Measurements from ENCODE around the gene PDE3A.

The PDE3A gene

GRCh38 chr12:20653871-20654270 is 285.5 kb downstream of the PDE3A start:
- Histone ChIP-seq H3K36me3 (ENCODE audit: control insufficient read depth in 1 of 2, insufficient read depth in 2 of 2, low read length in 2 of 2) (no peaks in the 10 kb centered on the region), H3K27me3 (ENCODE audit: low read depth, low read length) (no peaks in the 10 kb centered on the region), H3K9me3 (ENCODE audit: control insufficient read depth in 1 of 2, low read length in 2 of 2) (no peaks in the 10 kb centered on the region)

GRCh38 chr12:20656600-20656999 is 288.3 kb downstream of the PDE3A start:
- Histone ChIP-seq H3K4me3 (ENCODE audit: low read depth in 1 of 2, low read length in 2 of 2) (no peak overlapping the region), H3K27ac (ENCODE audit: low read length) (no peak overlapping the region), H3K9me3 (ENCODE audit: control insufficient read depth in 1 of 2, low read length in 2 of 2) (peaks cover 0 to 5% of the 10 kb centered on the region in 2 donors), H3K4me1 (ENCODE audit: control insufficient read depth in 1 of 2, insufficient read depth in 2 of 2, low read length in 2 of 2) (no peaks in the 10 kb centered on the region), H3K27me3 (ENCODE audit: low read depth, low read length) (no peaks in the 10 kb centered on the region), H3K36me3 (ENCODE audit: control insufficient read depth in 1 of 2, insufficient read depth in 2 of 2, low read length in 2 of 2) (peaks cover 0 to 19% of the 10 kb centered on the region in 2 donors)

More at GRCh38 chr12:20653871-20654270, 285.5 kb downstream of the PDE3A start:
- no peak overlapping the region for H3K4me3 ChIP-seq (ENCODE audit: low read depth in 1 of 2, low read length in 2 of 2)
- H3K4me1 ChIP-seq (ENCODE audit: control insufficient read depth in 1 of 2, insufficient read depth in 2 of 2, low read length in 2 of 2) = no peaks in the 10 kb centered on the region
- H3K27ac ChIP-seq (ENCODE audit: low read length) = no peak overlapping the region

- Histone ChIP-seq H3K4me3 (ENCODE audit: low read depth in 1 of 2, low read length in 2 of 2) (no peak overlapping the region), H3K36me3 (ENCODE audit: control insufficient read depth in 1 of 2, insufficient read depth in 2 of 2, low read length in 2 of 2) (peaks cover 0 to 28% of the 10 kb centered on the region in 2 donors), H3K27ac (ENCODE audit: low read length) (no peak overlapping the region), H3K9me3 (ENCODE audit: control insufficient read depth in 1 of 2, low read length in 2 of 2) (peaks cover 0 to 10% of the 10 kb centered on the region in 2 donors), H3K4me1 (ENCODE audit: control insufficient read depth in 1 of 2, insufficient read depth in 2 of 2, low read length in 2 of 2) (no peaks in the 10 kb centered on the region), H3K27me3 (ENCODE audit: low read depth, low read length) (no peaks in the 10 kb centered on the region)
Measured at GRCh38 chr12:20657496-20657895, 289.2 kb downstream of the PDE3A start.

- no peaks in the 10 kb centered on the region for H3K4me1 ChIP-seq (ENCODE audit: control insufficient read depth in 1 of 2, insufficient read depth in 2 of 2, low read length in 2 of 2)
- no peak overlapping the region for H3K4me3 ChIP-seq (ENCODE audit: low read depth in 1 of 2, low read length in 2 of 2)
- H3K27me3 ChIP-seq (ENCODE audit: low read depth, low read length) = no peaks in the 10 kb centered on the region
- H3K27ac ChIP-seq (ENCODE audit: low read length) = no peak overlapping the region
- peaks cover 5 to 7% of the 10 kb centered on the region in 2 donors for H3K36me3 ChIP-seq (ENCODE audit: control insufficient read depth in 1 of 2, insufficient read depth in 2 of 2, low read length in 2 of 2)
- no peaks in the 10 kb centered on the region for H3K9me3 ChIP-seq (ENCODE audit: control insufficient read depth in 1 of 2, low read length in 2 of 2)
Measured at GRCh38 chr12:20681334-20681733, 313.0 kb downstream of the PDE3A start.

- Histone ChIP-seq H3K4me3 (ENCODE audit: low read depth in 1 of 2, low read length in 2 of 2) (no peak within 1 kb of the TSS), H3K4me1 (ENCODE audit: control insufficient read depth in 1 of 2, insufficient read depth in 2 of 2, low read length in 2 of 2) (no peaks in the 10 kb centered on the region), H3K36me3 (ENCODE audit: control insufficient read depth in 1 of 2, insufficient read depth in 2 of 2, low read length in 2 of 2) (no peaks in the 10 kb centered on the region), H3K27me3 (ENCODE audit: low read depth, low read length) (no peaks in the 10 kb centered on the region), H3K27ac (ENCODE audit: low read length) (no peak within 1 kb of the TSS), H3K9me3 (ENCODE audit: control insufficient read depth in 1 of 2, low read length in 2 of 2) (no peaks in the 10 kb centered on the region)
Measured at GRCh38 chr12:20695232-20695631, 326.9 kb downstream of the PDE3A start, which contains the start of gene SLCO1C1. SLCO1C1 (plus strand) TSS chr12:20695332; CDS start chr12:20699577, 4,245 bp downstream.

GRCh38 chr12:20696181-20696905 is 328.0 kb downstream of the PDE3A start:
- Histone ChIP-seq H3K27ac (ENCODE audit: low read length) (no peak overlapping the region), H3K4me3 (ENCODE audit: low read depth in 1 of 2, low read length in 2 of 2) (no peak overlapping the region)

GRCh38 chr12:20701106-20701505 is 332.8 kb downstream of the PDE3A start:
- Histone ChIP-seq H3K36me3 (ENCODE audit: control insufficient read depth in 1 of 2, insufficient read depth in 2 of 2, low read length in 2 of 2) (no peaks in the 10 kb centered on the region), H3K4me3 (ENCODE audit: low read depth in 1 of 2, low read length in 2 of 2) (no peak overlapping the region), H3K27me3 (ENCODE audit: low read depth, low read length) (no peaks in the 10 kb centered on the region), H3K4me1 (ENCODE audit: control insufficient read depth in 1 of 2, insufficient read depth in 2 of 2, low read length in 2 of 2) (no peaks in the 10 kb centered on the region), H3K9me3 (ENCODE audit: control insufficient read depth in 1 of 2, low read length in 2 of 2) (no peaks in the 10 kb centered on the region), H3K27ac (ENCODE audit: low read length) (no peak overlapping the region)

More at GRCh38 chr12:20696181-20696905, 328.0 kb downstream of the PDE3A start:
- no peaks in the 10 kb centered on the region for H3K4me1 ChIP-seq (ENCODE audit: control insufficient read depth in 1 of 2, insufficient read depth in 2 of 2, low read length in 2 of 2)
- H3K9me3 ChIP-seq (ENCODE audit: control insufficient read depth in 1 of 2, low read length in 2 of 2) = no peaks in the 10 kb centered on the region
- no peaks in the 10 kb centered on the region for H3K36me3 ChIP-seq (ENCODE audit: control insufficient read depth in 1 of 2, insufficient read depth in 2 of 2, low read length in 2 of 2)
- no peaks in the 10 kb centered on the region for H3K27me3 ChIP-seq (ENCODE audit: low read depth, low read length)

- no peaks in the 10 kb centered on the region for H3K9me3 ChIP-seq (ENCODE audit: control insufficient read depth in 1 of 2, low read length in 2 of 2)
- H3K27me3 ChIP-seq (ENCODE audit: low read depth, low read length) = no peaks in the 10 kb centered on the region
- no peaks in the 10 kb centered on the region for H3K4me1 ChIP-seq (ENCODE audit: control insufficient read depth in 1 of 2, insufficient read depth in 2 of 2, low read length in 2 of 2)
- no peak overlapping the region for H3K4me3 ChIP-seq (ENCODE audit: low read depth in 1 of 2, low read length in 2 of 2)
- H3K36me3 ChIP-seq (ENCODE audit: control insufficient read depth in 1 of 2, insufficient read depth in 2 of 2, low read length in 2 of 2) = no peaks in the 10 kb centered on the region
- H3K27ac ChIP-seq (ENCODE audit: low read length) = no peak overlapping the region
Measured at GRCh38 chr12:20704860-20705259, 336.5 kb downstream of the PDE3A start.

GRCh38 chr12:20711846-20712245 is 343.5 kb downstream of the PDE3A start:
- no peak overlapping the region for H3K4me3 ChIP-seq (ENCODE audit: low read depth in 1 of 2, low read length in 2 of 2)
- H3K27ac ChIP-seq (ENCODE audit: low read length) = no peak overlapping the region
- H3K9me3 ChIP-seq (ENCODE audit: control insufficient read depth in 1 of 2, low read length in 2 of 2) = no peaks in the 10 kb centered on the region
- H3K27me3 ChIP-seq (ENCODE audit: low read depth, low read length) = no peaks in the 10 kb centered on the region
- H3K4me1 ChIP-seq (ENCODE audit: control insufficient read depth in 1 of 2, insufficient read depth in 2 of 2, low read length in 2 of 2) = no peaks in the 10 kb centered on the region
- no peaks in the 10 kb centered on the region for H3K36me3 ChIP-seq (ENCODE audit: control insufficient read depth in 1 of 2, insufficient read depth in 2 of 2, low read length in 2 of 2)

GRCh38 chr12:20716037-20716436 is 347.7 kb downstream of the PDE3A start:
- H3K4me1 ChIP-seq (ENCODE audit: control insufficient read depth in 1 of 2, insufficient read depth in 2 of 2, low read length in 2 of 2) = no peaks in the 10 kb centered on the region
- no peak overlapping the region for H3K27ac ChIP-seq (ENCODE audit: low read length)
- no peaks in the 10 kb centered on the region for H3K9me3 ChIP-seq (ENCODE audit: control insufficient read depth in 1 of 2, low read length in 2 of 2)
- no peaks in the 10 kb centered on the region for H3K27me3 ChIP-seq (ENCODE audit: low read depth, low read length)
- H3K36me3 ChIP-seq (ENCODE audit: control insufficient read depth in 1 of 2, insufficient read depth in 2 of 2, low read length in 2 of 2) = no peaks in the 10 kb centered on the region
- no peak overlapping the region for H3K4me3 ChIP-seq (ENCODE audit: low read depth in 1 of 2, low read length in 2 of 2)

GRCh38 chr12:20716985-20717384 is 348.6 kb downstream of the PDE3A start:
- H3K9me3 ChIP-seq (ENCODE audit: control insufficient read depth in 1 of 2, low read length in 2 of 2) = no peaks in the 10 kb centered on the region
- H3K4me3 ChIP-seq (ENCODE audit: low read depth in 1 of 2, low read length in 2 of 2) = no peak overlapping the region
- no peaks in the 10 kb centered on the region for H3K27me3 ChIP-seq (ENCODE audit: low read depth, low read length)
- H3K27ac ChIP-seq (ENCODE audit: low read length) = no peak overlapping the region
- H3K4me1 ChIP-seq (ENCODE audit: control insufficient read depth in 1 of 2, insufficient read depth in 2 of 2, low read length in 2 of 2) = no peaks in the 10 kb centered on the region
- H3K36me3 ChIP-seq (ENCODE audit: control insufficient read depth in 1 of 2, insufficient read depth in 2 of 2, low read length in 2 of 2) = no peaks in the 10 kb centered on the region

GRCh38 chr12:20718294-20718693 is 350.0 kb downstream of the PDE3A start:
- H3K4me1 ChIP-seq (ENCODE audit: control insufficient read depth in 1 of 2, insufficient read depth in 2 of 2, low read length in 2 of 2) = no peaks in the 10 kb centered on the region
- H3K9me3 ChIP-seq (ENCODE audit: control insufficient read depth in 1 of 2, low read length in 2 of 2) = no peaks in the 10 kb centered on the region
- no peak overlapping the region for H3K27ac ChIP-seq (ENCODE audit: low read length)
- no peaks in the 10 kb centered on the region for H3K36me3 ChIP-seq (ENCODE audit: control insufficient read depth in 1 of 2, insufficient read depth in 2 of 2, low read length in 2 of 2)
- H3K27me3 ChIP-seq (ENCODE audit: low read depth, low read length) = no peaks in the 10 kb centered on the region
- H3K4me3 ChIP-seq (ENCODE audit: low read depth in 1 of 2, low read length in 2 of 2) = no peak overlapping the region

Measured in muscle layer of duodenum (tissue), 2 donors.